GM18505 (cell line): ENCODE data around the gene WSCD2.

Source experiments
- ATAC-seq: cut with Tn5 transposase; IDR thresholded peaks from one replicate; pipeline ENCODE4 v1.9.1; 2021; ENCODE audit not compliant: unreplicated experiment
- POLR2A ChIP-seq: IDR thresholded peaks from 4 replicates; pipeline ENCODE4 v1.6.1; 2011; ENCODE audit warnings: borderline replicate concordance; ENCODE audit not compliant: insufficient read depth, insufficient read length; ENCODE audit errors: extremely low read depth

WSCD2 gene

GRCh38 chr12:108126990-108127501 lies 2.0 kb upstream of the WSCD2 start:
- TF ChIP-seq POLR2A, result no peak
- ATAC-seq, result no peak

GRCh38 chr12:108127654-108128053 lies 1.4 kb upstream of the WSCD2 start:
- ATAC-seq, result no peak
- TF ChIP-seq POLR2A, result no peak

- no peak for ATAC-seq
- no peak for TF ChIP-seq POLR2A
Measured at GRCh38 chr12:108128221-108129016, 669 bp upstream of the WSCD2 start.

GRCh38 chr12:108131035-108131434 lies 1.9 kb downstream of the WSCD2 start:
- ATAC-seq, result no peak
- TF ChIP-seq POLR2A, result no peak

- TF ChIP-seq POLR2A, result no peak
- ATAC-seq, result no peak
Measured at GRCh38 chr12:108131657-108132126, 2.6 kb downstream of the WSCD2 start.

GRCh38 chr12:108133482-108133881 lies 4.4 kb downstream of the WSCD2 start:
- ATAC-seq, result no peak
- TF ChIP-seq POLR2A, result no peak

- TF ChIP-seq POLR2A, result no peak
- no peak for ATAC-seq
Measured at GRCh38 chr12:108134744-108135143, 5.7 kb downstream of the WSCD2 start.

- ATAC-seq, result no peak
- TF ChIP-seq POLR2A, result no peak
Measured at GRCh38 chr12:108135627-108136026, 6.5 kb downstream of the WSCD2 start.

GRCh38 chr12:108136697-108137096 lies 7.6 kb downstream of the WSCD2 start:
- no peak for ATAC-seq
- TF ChIP-seq POLR2A, result no peak

- TF ChIP-seq POLR2A, result no peak
- no peak for ATAC-seq
Measured at GRCh38 chr12:108139454-108139853, 10.4 kb downstream of the WSCD2 start.

GRCh38 chr12:108140501-108140900 lies 11.4 kb downstream of the WSCD2 start:
- TF ChIP-seq POLR2A, result no peak
- ATAC-seq, result no peak

GRCh38 chr12:108141600-108142130 lies 12.6 kb downstream of the WSCD2 start:
- TF ChIP-seq POLR2A, result no peak
- ATAC-seq, result no peak

- ATAC-seq, result no peak
- TF ChIP-seq POLR2A, result no peak
Measured at GRCh38 chr12:108143144-108143543, 14.1 kb downstream of the WSCD2 start.

GRCh38 chr12:108144080-108144479 lies 15.0 kb downstream of the WSCD2 start:
- no peak for TF ChIP-seq POLR2A
- no peak for ATAC-seq

GRCh38 chr12:108145011-108145410 lies 15.9 kb downstream of the WSCD2 start:
- no peak for TF ChIP-seq POLR2A

More at GRCh38 chr12:108145011-108145410, 15.9 kb downstream of the WSCD2 start:
- no peak for ATAC-seq
